LNCaP clone FGC (cell line): ENCODE data around the gene SLC25A28.
"Not testable (repeated sequence)": the region's sequence is repeated elsewhere in the genome, so short reads cannot be mapped to it uniquely, and the experiment has no call there.

Experiments
- DNase-seq: peaks from one replicate; pipeline ENCODE4 v3.0.0-alpha.2; 2011; ENCODE audit warnings: low read depth
- H3K4me3 ChIP-seq: 2 replicates; pipeline ENCODE4 v1.5.1; 2011; ENCODE audit warnings: mild to moderate bottlenecking, low read depth, low read length, control low read depth
- CTCF ChIP-seq: IDR thresholded peaks from 2 replicates; pipeline ENCODE4 v1.5.1; 2012; ENCODE audit warnings: mild to moderate bottlenecking; ENCODE audit not compliant: control insufficient read depth, insufficient read depth; ENCODE audit errors: extremely low read depth

Gene SLC25A28

GRCh38 chr10:99647601-99648151, 27.4 kb upstream of the SLC25A28 start:
- H3K4me3 ChIP-seq = no peak overlapping the region
- no peak for TF ChIP-seq CTCF
- no peak for DNase-seq

GRCh38 chr10:99633832-99634231, 13.6 kb upstream of the SLC25A28 start:
- DNase-seq = no peak
- no peak overlapping the region for H3K4me3 ChIP-seq
- no peak for TF ChIP-seq CTCF

GRCh38 chr10:99631496-99631895, 11.3 kb upstream of the SLC25A28 start:
- no peak overlapping the region for H3K4me3 ChIP-seq
- no peak for DNase-seq
- TF ChIP-seq CTCF = no peak

GRCh38 chr10:99630991-99631390, 10.8 kb upstream of the SLC25A28 start:
- no peak overlapping the region for H3K4me3 ChIP-seq
- TF ChIP-seq CTCF = no peak
- DNase-seq = no peak

GRCh38 chr10:99630433-99630832, 10.2 kb upstream of the SLC25A28 start:
- TF ChIP-seq CTCF = peak; percentile 41
- peak; percentile 7 for DNase-seq
- no peak overlapping the region for H3K4me3 ChIP-seq

GRCh38 chr10:99629625-99629978, 9.4 kb upstream of the SLC25A28 start:
- H3K4me3 ChIP-seq = no peak overlapping the region
- TF ChIP-seq CTCF = no peak
- DNase-seq = no peak

- H3K4me3 ChIP-seq = no peak overlapping the region
- DNase-seq = no peak
- no peak for TF ChIP-seq CTCF
Measured at GRCh38 chr10:99628923-99629624, 8.8 kb upstream of the SLC25A28 start.

GRCh38 chr10:99625124-99625523, 4.9 kb upstream of the SLC25A28 start:
- H3K4me3 ChIP-seq, DNase-seq: not testable (repeated sequence)
